Measurements from ENCODE around the gene KRT82.

KRT82 gene

GRCh38 chr12:52407918-52408317 is 1.8 kb upstream of the KRT82 start:
- no peak for DNase-seq

- no peak for DNase-seq
Measured at GRCh38 chr12:52404951-52405350, 1.2 kb downstream of the KRT82 start.

DNA sequence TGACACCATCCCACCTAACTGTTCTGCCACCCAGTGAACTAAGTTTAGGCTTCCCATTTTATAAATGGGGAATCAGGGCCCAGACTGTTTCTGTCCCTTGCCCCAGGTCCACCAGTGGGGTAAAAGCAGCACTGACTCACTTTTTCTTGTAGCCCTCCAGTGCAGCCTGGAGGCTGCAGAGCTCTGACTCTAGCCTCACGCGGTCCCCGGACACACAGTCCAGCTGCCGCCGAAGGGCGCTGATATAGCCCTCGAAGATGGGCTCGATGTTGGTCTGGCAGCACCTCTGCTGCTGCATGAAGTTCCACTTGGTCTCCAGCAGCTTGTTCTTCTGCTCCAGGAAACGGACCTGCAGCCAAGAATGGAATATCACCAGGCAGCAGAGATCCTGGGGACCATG is 2.6 kb downstream of the KRT82 start:
- no peak for DNase-seq

DNA sequence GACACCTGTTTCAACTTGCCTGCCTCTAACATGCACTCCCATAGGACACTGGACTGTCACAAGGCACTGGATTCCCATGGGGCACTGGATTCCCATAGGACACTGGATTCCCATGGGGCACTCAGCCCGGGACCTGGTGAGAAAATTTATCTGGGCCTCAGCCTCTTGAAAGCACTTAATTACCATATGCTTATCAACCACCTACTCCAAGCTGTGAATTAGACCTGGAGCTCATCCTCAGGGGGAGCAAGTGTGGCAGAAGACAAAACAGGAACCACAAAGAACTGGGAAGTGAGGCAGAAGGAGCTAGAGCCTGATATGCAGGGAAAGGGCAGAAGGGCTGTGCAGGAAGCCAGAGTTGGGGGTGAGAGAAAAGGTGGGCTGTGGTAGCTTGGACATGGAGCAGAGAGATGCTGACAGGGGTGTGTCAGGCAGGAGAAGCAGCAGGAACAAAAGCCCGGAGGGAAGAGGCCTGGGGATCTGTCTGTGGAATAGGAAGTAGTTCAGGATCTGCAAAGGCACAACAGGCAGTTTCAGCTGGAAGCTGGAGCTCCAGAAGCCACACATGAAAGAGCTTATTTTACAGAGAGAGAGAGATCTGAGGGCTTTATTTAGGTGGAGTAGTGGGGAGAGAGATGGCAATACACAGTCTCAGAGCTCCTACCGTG is 3.1 kb downstream of the KRT82 start:
- no peak for DNase-seq

GRCh38 chr12:52402377-52402776 is 3.8 kb downstream of the KRT82 start:
- no peak for DNase-seq

DNA sequence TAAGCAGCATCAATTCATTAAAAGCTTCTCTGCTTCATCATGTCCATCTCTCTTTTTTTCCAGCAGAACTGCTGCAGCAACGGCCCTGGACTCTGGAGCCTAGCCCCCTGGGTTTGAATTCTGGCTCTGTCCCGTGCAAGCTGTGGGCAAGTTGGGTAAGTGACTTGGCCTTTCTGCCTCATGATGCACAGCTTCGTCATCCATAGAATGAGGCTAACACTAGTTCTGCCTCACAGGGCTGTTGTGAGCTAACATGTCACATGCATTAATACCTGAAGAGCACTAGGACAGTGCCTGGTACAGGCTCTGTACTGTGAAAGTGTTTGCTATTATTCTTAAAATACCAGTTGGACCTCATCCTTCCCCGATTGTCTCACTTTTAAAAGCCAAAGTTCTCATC is 4.2 kb downstream of the KRT82 start:
- DNase-seq, result no peak

GRCh38 chr12:52401526-52401925 is 4.6 kb downstream of the KRT82 start:
- no peak for DNase-seq

DNA sequence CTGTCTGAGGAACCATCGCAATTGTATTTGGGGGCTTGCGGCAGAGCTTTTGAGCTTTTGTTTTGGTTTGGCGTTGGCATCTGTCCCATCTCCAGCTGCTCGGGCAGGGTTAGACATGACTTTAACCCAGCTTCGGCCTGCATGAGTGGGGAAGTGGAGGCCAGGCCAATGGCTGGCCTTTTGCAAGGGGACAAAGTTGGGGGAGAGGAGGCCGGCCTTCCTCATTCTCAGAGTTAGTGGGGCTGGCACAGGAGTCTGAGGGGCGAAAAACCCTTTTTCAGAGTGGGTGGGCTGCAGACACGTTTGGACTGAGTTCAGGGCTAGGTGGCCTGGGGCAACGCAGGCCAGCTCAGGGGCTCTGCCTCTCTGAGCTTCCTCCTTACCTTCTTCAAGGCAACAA is 5.2 kb downstream of the KRT82 start:
- no peak for DNase-seq

- DNase-seq, result no peak
Measured at GRCh38 chr12:52399756-52400155, 6.4 kb downstream of the KRT82 start.

GRCh38 chr12:52398176-52398575 is 8.0 kb downstream of the KRT82 start:
- DNase-seq, result no peak

- DNase-seq, result no peak
Measured at GRCh38 chr12:52396656-52397055, 9.5 kb downstream of the KRT82 start.

DNA sequence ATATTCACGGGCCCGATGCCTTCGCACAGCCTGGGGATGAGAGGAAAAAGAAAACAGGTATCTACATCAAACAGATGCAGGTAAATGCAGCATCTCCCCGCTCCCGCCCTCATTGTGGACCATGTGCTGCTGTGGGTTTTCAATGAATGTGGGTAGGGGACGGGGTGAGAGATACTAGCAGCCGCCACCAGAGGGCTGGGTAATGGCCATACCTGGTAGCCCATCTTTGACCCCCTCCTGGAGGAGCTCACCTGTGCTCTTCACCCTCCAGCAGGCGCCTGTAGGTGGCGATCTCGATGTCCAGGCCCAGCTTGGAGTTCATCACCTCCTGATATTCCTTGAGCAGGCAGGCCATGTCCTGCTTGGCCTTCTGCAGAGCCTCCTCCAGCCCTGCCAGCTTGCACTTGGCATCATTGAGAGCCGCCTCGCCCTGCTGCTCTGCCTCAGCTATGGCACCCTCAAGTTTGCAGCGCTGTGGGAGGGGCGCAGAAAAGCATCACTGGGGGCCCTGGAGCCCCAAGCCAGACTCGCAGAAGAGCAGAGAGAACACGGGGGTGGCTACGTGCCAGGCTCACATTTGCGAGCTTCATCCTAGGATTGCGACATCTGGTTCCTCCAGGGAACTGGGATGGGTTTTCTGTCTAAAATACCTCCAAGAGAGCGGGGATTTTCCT is 10.2 kb downstream of the KRT82 start:
- no peak for DNase-seq

- no peak for DNase-seq
Measured at GRCh38 chr12:52394836-52395405, 11.2 kb downstream of the KRT82 start.

DNA sequence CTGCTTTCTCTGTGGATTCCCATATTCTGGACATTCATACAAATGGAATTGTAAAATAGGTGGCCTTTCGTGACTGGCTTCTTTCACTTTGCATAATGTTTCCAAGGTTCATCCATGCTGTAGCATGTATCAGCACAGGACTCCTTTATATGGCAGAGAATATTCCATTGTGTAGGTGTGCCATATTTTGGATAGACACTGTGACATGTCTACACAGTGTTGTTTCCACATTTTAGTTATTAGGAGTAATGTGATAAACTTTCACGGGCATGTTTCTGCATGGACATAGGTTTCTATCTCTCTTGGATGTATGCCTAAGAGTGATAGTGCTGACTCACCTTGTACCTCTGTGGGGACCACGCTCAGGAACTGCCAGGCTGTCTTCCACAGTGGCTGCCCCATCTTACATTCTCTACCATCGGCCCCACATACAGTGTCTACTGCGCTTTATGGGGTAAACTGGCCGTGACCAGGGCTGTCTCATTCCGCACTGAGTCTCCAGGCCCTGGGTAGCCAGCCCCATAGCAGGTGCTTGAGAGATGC is 13.6 kb downstream of the KRT82 start:
- no peak for DNase-seq

DNA sequence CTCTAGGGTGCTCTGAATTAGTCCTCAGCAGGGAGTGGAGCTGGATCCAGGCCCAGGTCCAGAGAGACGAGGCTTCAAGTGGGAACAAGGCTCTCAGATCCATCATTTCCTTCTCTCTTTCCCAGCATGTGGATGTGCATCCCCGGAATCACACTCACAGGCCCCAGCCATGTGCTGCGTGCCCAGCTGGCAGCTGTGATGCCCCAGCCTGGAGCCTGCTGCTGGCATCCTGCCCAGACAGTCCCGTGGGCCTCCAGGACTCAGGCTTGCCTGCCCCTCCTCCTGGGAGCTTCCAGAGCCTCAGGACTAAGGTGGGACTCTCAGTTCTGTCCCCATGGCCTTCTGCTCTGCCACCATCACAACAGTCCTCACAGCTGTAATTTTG is 14.5 kb downstream of the KRT82 start:
- peak; percentile 6 for DNase-seq

DNA sequence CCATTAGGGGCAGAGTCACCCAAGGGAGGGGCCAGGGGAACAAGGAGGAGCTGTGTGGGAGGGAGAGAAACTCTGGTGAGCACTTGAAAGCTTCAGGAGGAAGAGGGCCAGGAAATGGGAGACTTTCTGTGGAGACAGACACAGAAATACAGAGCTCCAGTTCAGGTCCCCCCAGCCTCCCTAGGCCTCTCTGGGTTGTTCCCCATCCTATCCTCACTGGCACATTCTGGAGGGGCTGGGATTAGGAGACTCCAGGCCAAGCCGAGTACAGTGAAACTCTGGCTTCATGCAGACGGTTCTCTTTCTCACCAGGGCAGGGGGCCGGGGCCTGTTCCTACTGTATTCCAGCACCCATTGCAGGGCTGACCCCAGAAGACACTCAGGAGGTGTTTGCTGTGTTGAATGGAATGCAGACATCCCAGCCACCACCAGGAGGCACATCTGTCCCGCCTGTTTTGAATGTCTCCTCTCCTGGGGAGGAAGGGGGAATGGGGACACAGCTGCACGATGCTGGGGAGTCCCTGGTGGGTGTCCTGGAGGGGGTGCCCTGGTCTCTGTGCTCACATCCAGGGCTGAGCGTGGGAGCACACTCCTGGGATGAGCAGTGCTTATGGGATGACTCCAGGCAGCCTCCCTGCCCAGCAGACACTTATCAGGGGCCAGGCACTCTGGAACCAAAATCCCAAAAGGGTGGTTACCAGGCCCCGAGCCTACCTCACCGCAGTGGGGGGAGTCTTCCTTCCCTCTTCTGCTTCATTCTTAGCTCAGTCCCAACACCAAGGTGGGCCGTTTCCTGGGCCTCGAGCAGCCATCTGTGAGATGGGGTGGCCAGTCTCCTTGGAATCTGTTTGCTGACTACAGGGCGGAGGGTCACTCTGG is 15.2 kb downstream of the KRT82 start:
- no peak for DNase-seq

DNA sequence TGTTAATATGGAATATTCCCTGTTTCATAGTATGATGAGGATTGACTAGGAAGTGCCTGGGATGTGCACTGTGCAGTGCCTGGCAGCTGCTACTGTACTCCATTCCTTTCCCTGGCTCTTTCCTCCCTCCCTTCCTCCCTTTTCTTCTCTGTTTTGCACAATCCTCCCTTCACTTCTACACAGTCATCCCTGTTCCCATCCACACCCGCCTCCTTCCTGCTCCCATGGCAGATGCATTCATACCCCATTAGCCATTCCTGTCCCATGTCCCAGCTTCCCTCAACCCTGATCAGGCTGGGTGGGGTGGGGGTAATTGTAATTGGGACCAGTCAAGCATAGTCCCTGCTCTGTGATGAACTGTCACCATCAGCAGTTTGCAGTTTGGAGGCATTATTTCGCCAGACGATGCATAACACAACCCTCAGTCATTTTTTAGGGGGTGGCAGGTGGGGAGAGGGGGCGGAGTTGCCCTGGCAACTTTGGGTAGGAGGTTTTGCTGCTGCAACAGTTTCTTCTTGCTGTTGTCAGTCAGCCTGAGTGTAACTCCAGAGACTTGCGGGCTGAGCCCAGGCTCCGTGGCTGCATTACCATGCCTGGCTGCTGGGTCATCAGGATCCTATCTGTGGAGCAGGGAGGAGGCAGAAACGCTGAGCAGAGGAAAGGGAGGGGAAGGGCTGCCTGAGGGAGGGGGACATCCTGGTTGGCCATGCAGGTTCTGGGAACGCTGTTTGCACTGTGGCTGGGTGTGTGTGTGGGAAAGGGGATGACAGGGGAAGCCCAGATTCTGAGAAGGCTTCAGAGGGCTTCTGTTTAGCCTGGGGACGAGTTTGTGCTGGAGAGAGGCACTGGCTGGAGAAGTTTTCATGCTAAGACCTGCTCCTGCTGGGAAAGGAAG is 16.6 kb downstream of the KRT82 start:
- DNase-seq, result no peak

GRCh38 chr12:52387859-52388258 is 18.3 kb downstream of the KRT82 start:
- DNase-seq, result no peak

GRCh38 chr12:52385226-52385702 is 20.9 kb downstream of the KRT82 start, which contains the start of gene KRT84:
Gene KRT84, minus strand, starts transcription at chr12:52385652. Its CDS starts 67 bp downstream, at chr12:52385585.
- no peak for DNase-seq

- DNase-seq, result no peak
Measured at GRCh38 chr12:52383331-52383730, 22.8 kb downstream of the KRT82 start.

GRCh38 chr12:52382854-52383253 is 23.3 kb downstream of the KRT82 start:
- DNase-seq, result no peak

GRCh38 chr12:52381206-52381605 is 24.9 kb downstream of the KRT82 start:
- DNase-seq, result no peak

Data from NCI-H1417 treated with DMSO at 0.1 percent for 48 hours (cell line).